GM04504 (cell line): Measurements from ENCODE around the gene NOP9.

Source experiments
- DNase-seq: peaks from one replicate; pipeline ENCODE4 v3.0.0-alpha.2; 2012; ENCODE audit warnings: low read depth

NOP9 gene

GRCh38 chr14:24299255-24300191, at the start of gene NOP9, which contains the start of gene DHRS1:
NOP9 (plus strand) TSS chr14:24299850; CDS start chr14:24299955, 105 bp downstream.
DHRS1 (minus strand) TSS chr14:24299780; CDS start chr14:24299106, 674 bp downstream.
- DNase-seq, result peak; percentile 64

GRCh38 chr14:24250354-24250753, 49.3 kb upstream of the NOP9 start:
- DNase-seq, result no peak

GRCh38 chr14:24251880-24252288, 47.8 kb upstream of the NOP9 start:
- no peak for DNase-seq

GRCh38 chr14:24252289-24253124, 47.1 kb upstream of the NOP9 start:
- no peak for DNase-seq

- DNase-seq, result no peak
Observed at GRCh38 chr14:24253936-24254335, 45.7 kb upstream of the NOP9 start.

- no peak for DNase-seq
Observed at GRCh38 chr14:24254630-24255392, 44.8 kb upstream of the NOP9 start.

- DNase-seq, result no peak
Observed at GRCh38 chr14:24255438-24255837, 44.2 kb upstream of the NOP9 start.

- DNase-seq, result no peak
Observed at GRCh38 chr14:24255931-24256711, 43.5 kb upstream of the NOP9 start.

GRCh38 chr14:24256960-24257359, 42.7 kb upstream of the NOP9 start:
- DNase-seq, result no peak

GRCh38 chr14:24258119-24258518, 41.5 kb upstream of the NOP9 start:
- no peak for DNase-seq

- no peak for DNase-seq
Observed at GRCh38 chr14:24258548-24259265, 40.9 kb upstream of the NOP9 start.

- DNase-seq, result no peak
Observed at GRCh38 chr14:24259282-24260025, 40.2 kb upstream of the NOP9 start.

- DNase-seq, result no peak
Observed at GRCh38 chr14:24260026-24260779, 39.4 kb upstream of the NOP9 start.

- no peak for DNase-seq
Observed at GRCh38 chr14:24260780-24261157, 38.9 kb upstream of the NOP9 start.

GRCh38 chr14:24261256-24261968, 38.2 kb upstream of the NOP9 start:
- no peak for DNase-seq

- DNase-seq, result no peak
Observed at GRCh38 chr14:24261969-24262327, 37.7 kb upstream of the NOP9 start.

- DNase-seq, result no peak
Observed at GRCh38 chr14:24262821-24263733, 36.6 kb upstream of the NOP9 start, which contains the start of gene TGM1. TGM1 (minus strand) TSS chr14:24263177; CDS start chr14:24262352, 825 bp downstream.
